Activated CD4-positive, alpha-beta T cell treated with anti-CD3 and anti-CD28 coated beads, Interleukin-2, Interleukin-6, amounts not matched to agents 100 ng/mL and 50 ng/mL, durations not matched to agents 16 hours and 8 hours (primary cell): ENCODE results near the gene NT5DC3.

Experiments
- DNase-seq: peaks from one replicate; pipeline ENCODE4 v3.0.0-alpha.2; 2020

The NT5DC3 gene

GRCh38 chr12:103806803-103807202 is 34.2 kb downstream of the NT5DC3 start:
- no peak for DNase-seq

GRCh38 chr12:103805655-103806360 is 35.2 kb downstream of the NT5DC3 start:
- DNase-seq = no peak

- DNase-seq = no peak
These were observed 37.2 kb downstream of the NT5DC3 start for GRCh38 chr12:103803847-103804246.

GRCh38 chr12:103802586-103802886 is 38.5 kb downstream of the NT5DC3 start:
- no peak for DNase-seq

GRCh38 chr12:103801709-103802585 is 39.1 kb downstream of the NT5DC3 start:
- DNase-seq = no peak

- DNase-seq = no peak
These were observed 40.9 kb downstream of the NT5DC3 start for GRCh38 chr12:103799857-103800771.

GRCh38 chr12:103799504-103799856 is 41.6 kb downstream of the NT5DC3 start:
- no peak for DNase-seq

- DNase-seq = no peak
These were observed 42.4 kb downstream of the NT5DC3 start for GRCh38 chr12:103798586-103798985.

- DNase-seq = no peak
These were observed 46.5 kb downstream of the NT5DC3 start for GRCh38 chr12:103794309-103795213.

GRCh38 chr12:103793512-103794045 is 47.5 kb downstream of the NT5DC3 start:
- no peak for DNase-seq

- DNase-seq = no peak
These were observed 48.0 kb downstream of the NT5DC3 start for GRCh38 chr12:103793046-103793445.

- DNase-seq = no peak
These were observed 49.6 kb downstream of the NT5DC3 start for GRCh38 chr12:103791350-103791920.

- no peak for DNase-seq
These were observed 54.8 kb downstream of the NT5DC3 start for GRCh38 chr12:103786201-103786600.

- no peak for DNase-seq
These were observed 55.6 kb downstream of the NT5DC3 start for GRCh38 chr12:103785243-103786031.

- DNase-seq = no peak
These were observed 57.0 kb downstream of the NT5DC3 start for GRCh38 chr12:103783744-103784664.

- DNase-seq = no peak
These were observed 58.6 kb downstream of the NT5DC3 start for GRCh38 chr12:103782399-103782798.

- no peak for DNase-seq
These were observed 60.0 kb downstream of the NT5DC3 start for GRCh38 chr12:103780992-103781391.

GRCh38 chr12:103780093-103780440 is 61.0 kb downstream of the NT5DC3 start:
- no peak for DNase-seq

GRCh38 chr12:103779410-103780092 is 61.5 kb downstream of the NT5DC3 start:
- DNase-seq = no peak
